GM08714 (cell line): ENCODE measurements around the gene BEST2.
"Not testable (repeated sequence)": the region's sequence is repeated elsewhere in the genome, so short reads cannot be mapped to it uniquely, and the experiment has no call there.

Experiments used
- H3K4me3 ChIP-seq: fragments of 200-500 bp; sonication (Bioruptor generic); 2 replicates; pipeline ENCODE4 v1.5.1; 2014; ENCODE audit warnings: mild to moderate bottlenecking, low read length, inconsistent platforms
- ZNF274 ChIP-seq: IDR thresholded peaks from 2 replicates; pipeline ENCODE4 v1.6.1; 2012; ENCODE audit warnings: mild to moderate bottlenecking, low read depth, low read length

BEST2 gene

GRCh38 chr19:12792051-12792852 lies 40.7 kb downstream of the BEST2 start:
- peak overlapping the region; percentile 85 for H3K4me3 ChIP-seq
- no peak for TF ChIP-seq ZNF274

- TF ChIP-seq ZNF274: no peak
- peak overlapping the region; percentile 85 for H3K4me3 ChIP-seq
Measured at GRCh38 chr19:12792853-12793289, 41.3 kb downstream of the BEST2 start.

GRCh38 chr19:12793290-12794195 lies 42.0 kb downstream of the BEST2 start:
- no peak for TF ChIP-seq ZNF274
- peak overlapping the region; percentile 85 for H3K4me3 ChIP-seq

- TF ChIP-seq ZNF274: no peak
- H3K4me3 ChIP-seq: peak overlapping the region; percentile 85; the same call in 1 of the 2 replicates
Measured at GRCh38 chr19:12794196-12794941, 42.8 kb downstream of the BEST2 start.

GRCh38 chr19:12794971-12795381 lies 43.4 kb downstream of the BEST2 start:
- no peak overlapping the region for H3K4me3 ChIP-seq
- TF ChIP-seq ZNF274: no peak

GRCh38 chr19:12796146-12797071 lies 44.8 kb downstream of the BEST2 start:
- no peak for TF ChIP-seq ZNF274
- H3K4me3 ChIP-seq: no peak overlapping the region

GRCh38 chr19:12797141-12797587 lies 45.6 kb downstream of the BEST2 start:
- no peak overlapping the region for H3K4me3 ChIP-seq
- TF ChIP-seq ZNF274: no peak

- H3K4me3 ChIP-seq: not testable (repeated sequence)
Measured at GRCh38 chr19:12797607-12798006, 46.0 kb downstream of the BEST2 start.

- no peak overlapping the region for H3K4me3 ChIP-seq
- TF ChIP-seq ZNF274: no peak
Measured at GRCh38 chr19:12799742-12800465, 48.3 kb downstream of the BEST2 start.

- no peak for TF ChIP-seq ZNF274
- peak overlapping the region; percentile 69; the same call in 1 of the 2 replicates for H3K4me3 ChIP-seq
Measured at GRCh38 chr19:12800466-12800770, 48.8 kb downstream of the BEST2 start.

GRCh38 chr19:12800923-12801465 lies 49.4 kb downstream of the BEST2 start:
- TF ChIP-seq ZNF274: no peak
- peak overlapping the region; percentile 69 for H3K4me3 ChIP-seq

- peak within 1 kb of the TSS; percentile 69 for H3K4me3 ChIP-seq
- TF ChIP-seq ZNF274: no peak
Measured at GRCh38 chr19:12801466-12802266, 50.1 kb downstream of the BEST2 start, which contains the start of the genes PRDX2 and THSD8. PRDX2 (minus strand) TSS chr19:12801800; CDS start chr19:12801261, 539 bp downstream. THSD8 (plus strand) TSS chr19:12802069; CDS start chr19:12802072, 3 bp downstream.
